A673 (cell line): ENCODE results near the gene APBB3. TPM values are rescaled to one million over a fixed set of nuclear protein-coding genes. Genes with fewer than 3 reads are reported as not detected.

Experiments used
- BruUV-seq: library from RNA; stranded (reverse); fragments of 400-500 nt; replicated peaks from 2 replicates; lab custom pipeline; 2021; lab: Mats Ljungman, UMichigan
- CTCF ChIA-PET: fragments of 300-600 bp; sonication (Branson Sonifier 250); formaldehyde crosslinking; loops from one replicate; lab custom pipeline; 2022; ENCODE audit warnings: antibody characterized with exemption; lab: Charles Lee
- POLR2A ChIA-PET: fragments of 300-600 bp; sonication (Branson Sonifier 250); formaldehyde crosslinking; loops from one replicate; lab custom pipeline; 2022; ENCODE audit warnings: antibody characterized with exemption; ENCODE audit not compliant: low non-redundant PET; lab: Charles Lee
- DNase-seq: peaks from one replicate; pipeline ENCODE4 v3.0.0-alpha.2; 2015; ENCODE audit warnings: low spot score
- H3K27ac ChIP-seq: fragments of 200-600 bp; sonication (generic); 2 replicates; pipeline ENCODE4 v1.5.1; 2016; ENCODE audit warnings: mixed run types, low read depth, mild to moderate bottlenecking, mixed read lengths, antibody characterized with exemption, low read length; ENCODE audit not compliant: poor library complexity, severe bottlenecking
- H3K27me3 ChIP-seq: fragments of 200-600 bp; sonication (generic); replicated peaks from 2 replicates; pipeline ENCODE4 v1.6.1; 2017; ENCODE audit warnings: mixed run types, low read depth, mild to moderate bottlenecking, mixed read lengths, antibody characterized with exemption, low read length; ENCODE audit not compliant: insufficient read depth, poor library complexity
- H3K36me3 ChIP-seq: fragments of 200-600 bp; sonication (generic); 2 replicates; pipeline ENCODE4 v1.6.1; 2016; ENCODE audit warnings: mixed run types, mild to moderate bottlenecking, mixed read lengths, antibody characterized with exemption, low read length; ENCODE audit not compliant: insufficient read depth, poor library complexity, severe bottlenecking
- H3K4me1 ChIP-seq: fragments of 200-600 bp; sonication (generic); 2 replicates; pipeline ENCODE4 v1.6.1; 2017; ENCODE audit warnings: mixed run types, mild to moderate bottlenecking, mixed read lengths, antibody characterized with exemption, low read length; ENCODE audit not compliant: insufficient read depth, poor library complexity, severe bottlenecking
- H3K4me3 ChIP-seq: fragments of 200-600 bp; sonication (generic); 2 replicates; pipeline ENCODE4 v1.5.1; 2016; ENCODE audit warnings: low read depth, mixed run types, mild to moderate bottlenecking, mixed read lengths, low read length; ENCODE audit not compliant: poor library complexity, severe bottlenecking
- H3K9me3 ChIP-seq: fragments of 200-600 bp; sonication (generic); 2 replicates; pipeline ENCODE4 v1.6.1; 2016; ENCODE audit warnings: mixed run types, low read depth, mild to moderate bottlenecking, mixed read lengths, antibody characterized with exemption, low read length; ENCODE audit not compliant: poor library complexity, severe bottlenecking
- CTCF ChIP-seq: fragments of 300-800, 200-600 bp; sonication (generic); conservative IDR thresholded peaks from 2 replicates; pipeline ENCODE4 v1.5.1; 2017; ENCODE audit warnings: low read depth, mild to moderate bottlenecking, antibody characterized with exemption, low read length, moderate library complexity, mixed read lengths
- EZH2 ChIP-seq: fragments of 200-600 bp; sonication (generic); IDR thresholded peaks from 2 replicates; pipeline ENCODE4 v1.6.1; 2017; ENCODE audit warnings: borderline replicate concordance, low read depth, mild to moderate bottlenecking, mixed read lengths, antibody characterized with exemption, low read length; ENCODE audit not compliant: poor library complexity, severe bottlenecking
- intact Hi-C: fragments of 100-400 bp; cut with micrococcal nuclease; formaldehyde crosslinking; loops from one replicate; pipeline ENCODE4 v1.10.0; 2022; ENCODE audit not compliant: unreplicated experiment
- total RNA-seq: library from RNA; stranded (reverse); gene quantifications from 2 replicates; pipeline ENCODE4 v1.2.3, GENCODE V29; 2021

The APBB3 gene
- total RNA-seq, 1 experiment from 2014 or later = 27.8 TPM

- H3K9me3 ChIP-seq = no peaks in the 10 kb centered on the region
- BruUV-seq = no TSS peak
- ChIA-PET CTCF (no interaction called here), POLR2A (interaction anchor here (1.2 kb wide), 1 partner anchor 9 kb away, joined by 5 read pairs; the partner anchor contains the start of gene SRA1)
- no peaks in the 10 kb centered on the region for H3K27me3 ChIP-seq
- DNase-seq = no peak
- peaks cover 10% of the 10 kb centered on the region for H3K4me1 ChIP-seq
- intact Hi-C loops = no loop called here
- no peak overlapping the region for H3K4me3 ChIP-seq
- no peak for TF ChIP-seq CTCF
- TF ChIP-seq EZH2 = no peak
- peaks cover 38% of the 10 kb centered on the region for H3K36me3 ChIP-seq
- H3K27ac ChIP-seq = peak overlapping the region; percentile 65
Observed at GRCh38 chr5:140548300-140548688, 16.1 kb downstream of the APBB3 start.

- peak; percentile 93 for DNase-seq
- Histone ChIP-seq H3K9me3 (no peaks in the 10 kb centered on the region), H3K36me3 (peaks cover 32% of the 10 kb centered on the region), H3K4me1 (peaks cover 10% of the 10 kb centered on the region), H3K4me3 (peak within 1 kb of the TSS; percentile 30), H3K27ac (peak within 1 kb of the TSS; percentile 65), H3K27me3 (no peaks in the 10 kb centered on the region)
- TF ChIP-seq CTCF (peak; percentile 49), EZH2 (no peak)
- intact Hi-C loops = no loop called here
- ChIA-PET CTCF (interaction anchor here (0.5 kb wide), 1 partner anchor 145 kb away, joined by 5 read pairs; no protein-coding TSS in a partner anchor), POLR2A (interaction anchor here (0.5 to 1.3 kb wide), 3 partner anchors 10 to 321 kb away, joined by 3 to 5 read pairs (median 5); partner anchors contain the start of genes PCDHA11 and SRA1)
- TSS peak; percentile 35 for BruUV-seq
Observed at GRCh38 chr5:140547508-140548299, 16.7 kb downstream of the APBB3 start, which contains the start of gene EIF4EBP3. Gene EIF4EBP3, plus strand, starts transcription at chr5:140547662. Its CDS starts 76 bp downstream, at chr5:140547738.

DNA sequence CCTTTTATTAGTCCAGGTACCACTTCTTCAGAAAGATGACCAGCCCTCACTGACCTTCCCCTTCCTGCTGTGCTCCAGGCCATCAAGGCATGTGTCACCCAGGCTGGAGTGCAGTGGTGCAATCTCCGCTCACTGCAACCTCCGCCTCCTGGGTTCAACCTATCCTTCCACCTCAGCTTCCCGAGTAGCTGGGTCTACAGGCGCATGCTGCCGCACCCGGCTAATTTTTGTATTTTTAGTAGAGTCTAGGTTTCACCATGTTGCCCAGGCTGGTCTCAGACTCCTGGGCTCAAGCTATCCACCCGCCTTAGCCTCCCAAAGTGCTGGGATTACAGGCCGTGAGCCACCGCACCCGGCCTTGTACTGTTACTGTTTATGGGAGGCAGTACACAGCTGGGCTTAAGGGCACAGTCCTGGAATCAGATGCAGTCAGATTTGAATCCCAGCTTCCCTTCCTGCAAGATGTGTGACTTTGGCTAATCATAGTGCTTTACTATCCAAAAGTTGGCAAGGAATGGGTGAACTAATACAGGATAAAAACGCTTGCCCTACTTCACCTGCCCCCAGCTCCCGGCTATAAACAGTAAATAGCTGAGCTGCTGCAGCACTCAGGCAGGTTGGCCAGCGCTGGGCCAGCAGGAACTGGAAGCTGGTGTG lies 17.4 kb downstream of the APBB3 start:
- ChIA-PET CTCF (interaction anchor here (0.5 kb wide), 1 partner anchor 144 kb away, joined by 5 read pairs; no protein-coding TSS in a partner anchor), POLR2A (interaction anchor here (0.5 to 1.3 kb wide), 2 partner anchors 10 to 322 kb away, joined by 3 to 5 read pairs; partner anchors contain the start of genes PCDHA11 and SRA1)
- TF ChIP-seq EZH2 = no peak
- no peak for TF ChIP-seq CTCF
- Histone ChIP-seq H3K27me3 (no peaks in the 10 kb centered on the region), H3K4me3 (peak overlapping the region; percentile 30), H3K4me1 (peaks cover 10% of the 10 kb centered on the region), H3K9me3 (no peaks in the 10 kb centered on the region), H3K36me3 (peaks cover 30% of the 10 kb centered on the region), H3K27ac (peak overlapping the region; percentile 29)
- no TSS peak for BruUV-seq
- peak; percentile 30 for DNase-seq
- intact Hi-C loops = no loop called here
